H1 (cell line): ENCODE data around the gene PPP4R1. TPM values are rescaled to one million over a fixed set of nuclear protein-coding genes. Genes with fewer than 3 reads are reported as not detected.

Experiments used
- CTCF ChIA-PET: fragments of 300-600 bp; sonication (Branson Sonifier 250); formaldehyde crosslinking; loops from one replicate; lab custom pipeline; 2021; ENCODE audit not compliant: partially characterized antibody; lab: Charles Lee
- POLR2A ChIA-PET: fragments of 300-600 bp; sonication (Branson Sonifier 250); formaldehyde crosslinking; loops from one replicate; lab custom pipeline; 2021; ENCODE audit warnings: inconsistent platforms; ENCODE audit not compliant: partially characterized antibody; lab: Charles Lee
- DNase-seq, 2 experiments: peaks; one replicate each; pipeline versions ENCODE4 v3.0.0 to v3.0.0-alpha.2; 2010 to 2022; ENCODE audit warnings: low spot score in 2 of 2, low read depth in 1 of 2, mixed read lengths in 1 of 2
- FAIRE-seq: peaks from 2 replicates; lab custom pipeline; 2011; peaks lifted over from hg19 to GRCh38; lab: Jason Lieb, UNC
- H2AFZ ChIP-seq: 2 replicates; pipeline ENCODE4 v1.8.1; 2012; ENCODE audit warnings: low read length, inconsistent platforms
- H2AK5ac ChIP-seq: 2 replicates; pipeline ENCODE4 v1.6.1; 2013; ENCODE audit warnings: low read depth, low read length
- H2BK120ac ChIP-seq: replicated peaks from 2 replicates; pipeline ENCODE3; 2013; ENCODE audit warnings: low read depth, low read length, inconsistent platforms
- H2BK12ac ChIP-seq: 2 replicates; pipeline ENCODE4 v1.6.1; 2013; ENCODE audit warnings: low read depth, low read length
- H2BK15ac ChIP-seq: 2 replicates; pipeline ENCODE4 v1.6.1; 2013; ENCODE audit warnings: low read length
- H2BK20ac ChIP-seq: 2 replicates; pipeline ENCODE4 v1.6.1; 2013; ENCODE audit warnings: low read length
- H2BK5ac ChIP-seq: 2 replicates; pipeline ENCODE4 v1.6.1; 2013; ENCODE audit warnings: low read depth, low read length
- H3K14ac ChIP-seq: 2 replicates; pipeline ENCODE4 v1.6.1; 2013; ENCODE audit warnings: inconsistent platforms; ENCODE audit not compliant: insufficient read length
- H3K18ac ChIP-seq: 2 replicates; pipeline ENCODE4 v1.6.1; 2013; ENCODE audit warnings: low read length; ENCODE audit errors: extremely low read depth
- H3K23ac ChIP-seq: 2 replicates; pipeline ENCODE4 v1.6.1; 2013; ENCODE audit warnings: inconsistent platforms; ENCODE audit not compliant: insufficient read length
- H3K23me2 ChIP-seq: 2 replicates; pipeline ENCODE4 v1.6.1; 2013; ENCODE audit warnings: low read depth, low read length
- H3K27ac ChIP-seq: 2 replicates; pipeline ENCODE4 v1.6.1; 2011; ENCODE audit warnings: low read depth, low read length, inconsistent platforms
- H3K27me3 ChIP-seq, 4 experiments: replicated peaks in 1 of 4; 1 replicate in 1 of 4; 2 replicates in 3 of 4; pipeline versions ENCODE4 v1.6.1 to v1.8.1; 2011 to 2013; ENCODE audit warnings: low read length in 3 of 4, mild to moderate bottlenecking in 3 of 4, inconsistent platforms in 2 of 4, mixed read lengths in 2 of 4, moderate library complexity in 1 of 4; ENCODE audit not compliant: control insufficient read depth in 3 of 4, insufficient read depth in 3 of 4; ENCODE audit errors: extremely low read depth in 1 of 4
- H3K36me3 ChIP-seq, 4 experiments: 2 replicates each; pipeline versions ENCODE4 v1.6.1 to v1.8.1; 2011 to 2013; ENCODE audit warnings: mild to moderate bottlenecking in 4 of 4, low read length in 3 of 4, moderate library complexity in 2 of 4, control low read depth in 1 of 4, inconsistent platforms in 1 of 4; ENCODE audit not compliant: insufficient read depth in 4 of 4, control insufficient read depth in 2 of 4
- H3K4ac ChIP-seq: replicated peaks from 2 replicates; pipeline ENCODE3; 2013; ENCODE audit warnings: low read length, low read depth, mixed read lengths, inconsistent platforms; ENCODE audit not compliant: insufficient read length
- H3K4me1 ChIP-seq, 4 experiments: replicated peaks in 1 of 4; 1 replicate in 1 of 4; 2 replicates in 3 of 4; pipeline versions ENCODE4 v1.6.1 to v1.8.1; 2011 to 2013; ENCODE audit warnings: low read length in 3 of 4, inconsistent platforms in 2 of 4, mixed read lengths in 1 of 4; ENCODE audit not compliant: insufficient read depth in 4 of 4, control insufficient read depth in 3 of 4
- H3K4me2 ChIP-seq, 2 experiments: 2 replicates each; pipeline versions ENCODE4 v1.6.1 to v1.8.1; 2011 to 2013; ENCODE audit warnings: low read depth in 2 of 2, low read length in 2 of 2, control low read depth in 1 of 2, inconsistent platforms in 1 of 2, mild to moderate bottlenecking in 1 of 2; ENCODE audit not compliant: insufficient read depth in 1 of 2
- H3K4me3 ChIP-seq, 4 experiments: fragments of 200-600, 300-600 bp in 1 of 4; sonication (generic), shearing (Covaris generic), sonication (Bioruptor Twin) in 1 of 4; 2 replicates each; pipeline versions ENCODE4 v1.5.1 to v1.8.1; 2011 to 2016; ENCODE audit warnings: low read length in 4 of 4, low read depth in 3 of 4, control low read depth in 2 of 4, inconsistent platforms in 2 of 4, mild to moderate bottlenecking in 2 of 4, mixed read lengths in 1 of 4, moderate library complexity in 1 of 4; ENCODE audit not compliant: insufficient read depth in 2 of 4; ENCODE audit errors: extremely low read depth in 1 of 4
- H3K56ac ChIP-seq: replicated peaks from 2 replicates; pipeline ENCODE3; 2013; ENCODE audit warnings: low read depth, mild to moderate bottlenecking, mixed read lengths, low read length, inconsistent platforms; ENCODE audit not compliant: insufficient read length
- H3K79me1 ChIP-seq: 2 replicates; pipeline ENCODE4 v1.6.1; 2013; ENCODE audit warnings: low read depth, low read length, control low read depth
- H3K79me2 ChIP-seq, 2 experiments: 2 replicates each; pipeline versions ENCODE4 v1.6.1 to v1.8.1; 2012 to 2013; ENCODE audit warnings: low read length in 2 of 2, mild to moderate bottlenecking in 2 of 2, inconsistent platforms in 1 of 2; ENCODE audit not compliant: insufficient read depth in 2 of 2, control insufficient read depth in 1 of 2
- H3K9ac ChIP-seq, 4 experiments: replicated peaks in 1 of 4; 1 replicate in 1 of 4; 2 replicates in 3 of 4; pipeline versions ENCODE4 v1.6.1 to v1.8.1; 2011 to 2013; ENCODE audit warnings: low read depth in 3 of 4, low read length in 3 of 4, control low read depth in 2 of 4, mild to moderate bottlenecking in 2 of 4, moderate library complexity in 2 of 4, inconsistent platforms in 1 of 4; ENCODE audit errors: extremely low read depth in 1 of 4
- H3K9me3 ChIP-seq, 2 experiments: 2 replicates each; pipeline versions ENCODE4 v1.6.1 to v1.8.1; 2012 to 2013; ENCODE audit warnings: mild to moderate bottlenecking in 2 of 2, moderate library complexity in 2 of 2, control low read depth in 1 of 2, inconsistent platforms in 1 of 2, low read depth in 1 of 2, low read length in 1 of 2, mixed read lengths in 1 of 2; ENCODE audit not compliant: insufficient read depth in 2 of 2
- H4K20me1 ChIP-seq, 2 experiments: replicated peaks in 1 of 2; 2 replicates each; pipeline versions ENCODE3 to v1.8.1; 2011 to 2013; ENCODE audit warnings: inconsistent platforms in 2 of 2, low read length in 2 of 2, mild to moderate bottlenecking in 1 of 2; ENCODE audit not compliant: insufficient read depth in 2 of 2, control insufficient read depth in 1 of 2
- H4K5ac ChIP-seq: 2 replicates; pipeline ENCODE4 v1.6.1; 2013; ENCODE audit warnings: low read length, low read depth, mixed read lengths, inconsistent platforms; ENCODE audit not compliant: insufficient read length
- H4K8ac ChIP-seq: 2 replicates; pipeline ENCODE4 v1.8.0; 2013; ENCODE audit warnings: mild to moderate bottlenecking, moderate library complexity, low read length, inconsistent platforms; ENCODE audit not compliant: insufficient read depth; ENCODE audit errors: extremely low read depth
- H4K91ac ChIP-seq: replicated peaks from 2 replicates; pipeline ENCODE3; 2013; ENCODE audit warnings: low read length, mixed read lengths, inconsistent platforms; ENCODE audit not compliant: insufficient read length
- CBX5 ChIP-seq: fragments of 300-800, 300-1000 bp; sonication (generic); IDR thresholded peaks from 2 replicates; pipeline ENCODE4 v1.7.1; 2016; ENCODE audit warnings: antibody characterized with exemption, low read length, low read depth
- FOSL1 ChIP-seq: IDR thresholded peaks from 2 replicates; pipeline ENCODE4 v1.6.1; 2011; ENCODE audit warnings: mild to moderate bottlenecking, low read depth, low read length, moderate library complexity; ENCODE audit not compliant: insufficient read depth
- GTF2F1 ChIP-seq: IDR thresholded peaks from 2 replicates; pipeline ENCODE4 v1.6.1; 2012; ENCODE audit warnings: low read depth, low read length, improper control_type of control experiment, borderline replicate concordance
- HDAC6 ChIP-seq: IDR thresholded peaks from one replicate; pipeline ENCODE4 v1.7.1; 2012; ENCODE audit warnings: low read depth, mild to moderate bottlenecking, inconsistent platforms, low read length, moderate library complexity
- JUND ChIP-seq: IDR thresholded peaks from 2 replicates; pipeline ENCODE4 v1.6.1; 2011; ENCODE audit warnings: mild to moderate bottlenecking, improper control_type of control experiment, low read length
- KDM1A ChIP-seq: fragments of 200-600, 300-600 bp; sonication (generic); IDR thresholded peaks from 2 replicates; pipeline ENCODE4 v1.7.1; 2016; ENCODE audit warnings: mild to moderate bottlenecking, low read length, borderline replicate concordance
- KDM5A ChIP-seq: fragments of 200-600 bp; IDR thresholded peaks from 2 replicates; pipeline ENCODE4 v1.7.1; 2012; ENCODE audit warnings: mild to moderate bottlenecking, low read length, inconsistent platforms, mixed read lengths
- MAFK ChIP-seq: IDR thresholded peaks from 2 replicates; pipeline ENCODE4 v1.6.1; 2012; ENCODE audit warnings: low read depth, mild to moderate bottlenecking, improper control_type of control experiment, low read length
- NANOG ChIP-seq: IDR thresholded peaks from 2 replicates; pipeline ENCODE4 v1.6.1; 2011; ENCODE audit warnings: low read length, low read depth, mild to moderate bottlenecking, inconsistent platforms; ENCODE audit not compliant: insufficient read depth, poor library complexity, severe bottlenecking
- RFX5 ChIP-seq: IDR thresholded peaks from 2 replicates; pipeline ENCODE4 v1.6.1; 2011; ENCODE audit warnings: low read depth, low read length, improper control_type of control experiment, borderline replicate concordance
- SIN3A ChIP-seq, 2 experiments: IDR thresholded peaks in 1 of 2; conservative IDR thresholded peaks in 1 of 2; 2 replicates each; pipeline ENCODE4 v1.6.1; 2011 to 2012; ENCODE audit warnings: low read length in 2 of 2, improper control_type of control experiment in 1 of 2, low read depth in 1 of 2, mild to moderate bottlenecking in 1 of 2
- SIRT6 ChIP-seq: IDR thresholded peaks from one replicate; pipeline ENCODE4 v1.7.1; 2012; ENCODE audit warnings: low read length, inconsistent platforms
- TEAD4 ChIP-seq: IDR thresholded peaks from 2 replicates; pipeline ENCODE4 v1.6.1; 2012; ENCODE audit warnings: low read depth, low read length, inconsistent platforms, mixed read lengths
- WGBS, 2 experiments: shearing (Covaris generic) in 1 of 2; methylation state at CpG; one replicate each; pipeline versions ENCODE4 v1.1.6 to v1.1.7; 2013 to 2015; ENCODE audit warnings: low lambda C conversion rate in 2 of 2, mixed read lengths in 2 of 2, inconsistent platforms in 1 of 2, low coverage in 1 of 2, missing lambda C conversion rate in 1 of 2; ENCODE audit not compliant: insufficient replicate concordance in 2 of 2, insufficient coverage in 1 of 2, insufficient read length in 1 of 2; ENCODE audit errors: extremely low coverage in 1 of 2, missing lambda C conversion rate in 1 of 2; 5-methylcytosine and 5-hydroxymethylcytosine counted together
- polyA plus RNA-seq, 7 experiments: library from polyadenylated mRNA; depleted of rRNA in 3 of 7; stranded (reverse) in 5 of 7; unstranded in 2 of 7; fragments of >200 nt in 5 of 7; fragments of 200-250 nt in 2 of 7; gene quantifications; 1 replicate in 5 of 7; 2 replicates in 1 of 7; 4 replicates in 1 of 7; pipeline versions ENCODE4 v1.2.1 to v1.2.3, GENCODE V29; 2011 to 2013; ENCODE audit warnings: missing spikeins in 2 of 7, mixed read lengths in 2 of 7
- total RNA-seq: library from RNA; stranded (reverse); fragmentation: NEBNext Ultra II Directional; extraction: Animal tissue kit (Norgen Biotek cat#: 25700); gene quantifications from 2 replicates; pipeline ENCODE4 v1.2.1, GENCODE V29; 2021

Gene PPP4R1
- total and polyA plus RNA-seq, 2 of the 8 experiments (the other 6 are each of a cell fraction or from before 2014, with no cell fraction given) = 67.4 to 96.1 TPM

DNA sequence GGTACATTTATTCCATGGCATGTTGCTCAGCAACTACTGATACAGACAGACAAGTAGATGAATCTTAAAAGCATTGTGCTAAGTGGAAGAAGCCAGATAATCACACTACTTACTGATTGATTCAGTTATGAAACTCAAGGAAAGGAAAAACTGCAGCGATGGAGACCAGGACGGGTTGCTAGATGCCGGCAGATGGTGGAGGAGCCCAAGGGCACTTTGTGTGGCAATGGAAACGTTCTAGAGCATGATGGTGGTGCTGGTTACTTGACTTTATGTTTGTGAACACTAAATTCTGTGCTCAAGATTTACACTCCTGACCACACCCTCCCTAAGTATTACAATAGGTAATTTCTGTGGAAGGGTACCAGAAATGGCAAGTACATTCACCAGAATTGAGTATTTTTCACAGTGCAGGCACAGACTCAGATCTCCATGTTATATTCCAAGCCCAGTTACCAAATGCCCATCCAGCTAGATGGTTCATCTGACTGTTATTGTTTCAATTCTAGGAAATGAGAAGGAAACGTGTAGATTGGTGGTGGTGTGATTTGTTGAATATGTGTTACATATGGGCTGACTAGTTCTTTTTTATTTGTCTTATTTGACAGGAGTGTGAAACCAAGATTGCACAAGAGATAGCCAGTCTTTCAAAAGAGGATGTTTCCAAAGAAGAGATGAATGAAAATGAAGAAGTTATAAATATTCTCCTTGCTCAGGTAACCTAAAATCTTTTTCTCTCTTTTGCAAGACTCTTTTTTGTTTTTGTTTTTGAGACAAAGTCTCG is 83.9 kb downstream of the PPP4R1 start:
- FAIRE-seq (no peak), DNase-seq (no peak)
- H3K27me3 ChIP-seq = no peaks in the 10 kb centered on the region
- no peak overlapping the region for H3K4me3 ChIP-seq
- H3K79me2 ChIP-seq = no peaks in the 10 kb centered on the region
- no peak overlapping the region for H4K5ac ChIP-seq
- no peaks in the 10 kb centered on the region for H4K20me1 ChIP-seq
- no peak overlapping the region for H2BK20ac ChIP-seq
- H3K4ac ChIP-seq = no peak overlapping the region
- H2BK15ac ChIP-seq = no peak overlapping the region
- H4K91ac ChIP-seq = no peak overlapping the region
- peaks cover 12% of the 10 kb centered on the region in 2 experiments; a peak in 3 of 4 replicates for H3K9me3 ChIP-seq
- no peak overlapping the region for H2BK12ac ChIP-seq
- no peak overlapping the region for H2BK120ac ChIP-seq
- H3K4me1 ChIP-seq = no peaks in the 10 kb centered on the region
- H3K79me1 ChIP-seq = no peaks in the 10 kb centered on the region
- H3K36me3 ChIP-seq = peaks cover 3 to 52% (median 26%) of the 10 kb centered on the region in 4 experiments; a peak in 6 of 8 replicates
- H2AFZ ChIP-seq = no peak overlapping the region
- no peak overlapping the region for H2BK5ac ChIP-seq
- ChIA-PET POLR2A (no interaction called here), CTCF (interaction anchor here (1.0 to 1.7 kb wide), 2 partner anchors 13 to 15 kb away, joined by 5 read pairs; no protein-coding TSS in a partner anchor)
- no peak overlapping the region for H2AK5ac ChIP-seq
- no peak overlapping the region for H3K18ac ChIP-seq
- WGBS, 2 experiments = 81% methylated on average over 6 of the region's 6 CpGs; no CpG with 5 or more reads in 1 of the 2 experiments
- no peak overlapping the region for H3K4me2 ChIP-seq
- no peak overlapping the region for H3K27ac ChIP-seq
- no peak overlapping the region for H4K8ac ChIP-seq
- no peak overlapping the region for H3K14ac ChIP-seq
- H3K56ac ChIP-seq = no peak overlapping the region
- no peak overlapping the region for H3K9ac ChIP-seq
- H3K23ac ChIP-seq = no peak overlapping the region
- no peaks in the 10 kb centered on the region for H3K23me2 ChIP-seq
- TF ChIP-seq KDM1A = no peak
- no peak for TF ChIP-seq FOSL1
- TF ChIP-seq NANOG = no peak
- TF ChIP-seq SIRT6 = no peak
- no peak for TF ChIP-seq GTF2F1
- TF ChIP-seq HDAC6 = no peak
- TF ChIP-seq TEAD4 = no peak
- TF ChIP-seq SIN3A (conservative IDR thresholded peaks at IDR 0.05 in 1 of 2, IDR thresholded peaks at IDR 0.05 in 1 of 2; ENCODE audit: low read depth in 1 of 2, low read length in 2 of 2) = no peak
- TF ChIP-seq JUND = no peak
- TF ChIP-seq KDM5A = no peak
- no peak for TF ChIP-seq CBX5
- no peak for TF ChIP-seq MAFK
- TF ChIP-seq RFX5 = no peak
